Transverse colon (tissue), 4 donors: Measurements from ENCODE around the gene FGR. TPM values are rescaled to one million over a fixed set of nuclear protein-coding genes. Genes with fewer than 3 reads are reported as not detected.

Source experiments
- DNase-seq: peaks from one replicate; pipeline ENCODE4 v3.0.0-alpha.2; 2019
- H3K27ac ChIP-seq, 4 donors: fragments of 200-600 bp; sonication (generic); 2 replicates each; pipeline ENCODE4 v1.5.1; 2016 to 2018; ENCODE audit warnings: inconsistent platforms in 4 of 4
- H3K27me3 ChIP-seq: fragments of 200-600 bp; sonication (generic); 2 replicates; pipeline ENCODE4 v1.5.1; 2017; ENCODE audit warnings: inconsistent platforms
- H3K36me3 ChIP-seq, 4 donors: fragments of 200-600 bp; sonication (generic); 2 replicates each; pipeline ENCODE4 v1.5.1; 2017 to 2019; ENCODE audit warnings: inconsistent platforms in 4 of 4
- H3K4me1 ChIP-seq, 4 donors: fragments of 200-600 bp; sonication (generic); 2 replicates each; pipeline ENCODE4 v1.5.1; 2017 to 2020; ENCODE audit warnings: inconsistent platforms in 4 of 4
- H3K4me3 ChIP-seq, 4 donors: fragments of 200-600 bp; sonication (generic); 1 replicate in 1 of 4; 2 replicates in 3 of 4; pipeline versions ENCODE4 v1.5.1 to v1.6.1; 2017 to 2019; ENCODE audit warnings: inconsistent platforms in 4 of 4
- H3K9me3 ChIP-seq, 2 donors: fragments of 200-600 bp; sonication (generic); 2 replicates each; pipeline ENCODE4 v1.5.1; 2017 to 2019; ENCODE audit warnings: inconsistent platforms in 2 of 2
- EP300 ChIP-seq: sonication (generic); formaldehyde crosslinking; IDR thresholded peaks from one replicate; pipeline ENCODE4 v1.6.1; 2017; ENCODE audit warnings: antibody characterized with exemption, low read depth
- POLR2A ChIP-seq: fragments of 450-650 bp; IDR thresholded peaks from one replicate; pipeline ENCODE4 v1.6.1; 2016; ENCODE audit warnings: antibody characterized with exemption, mild to moderate bottlenecking, moderate library complexity
- POLR2AphosphoS5 ChIP-seq, 3 donors: sonication (generic); formaldehyde crosslinking; IDR thresholded peaks; one replicate each; pipeline ENCODE4 v1.6.1; 2016; ENCODE audit warnings: antibody characterized with exemption in 3 of 3
- WGBS, 2 donors: methylation state at CpG; one replicate each; pipeline ENCODE4 v1.1.5; 2018; ENCODE audit warnings: low coverage in 1 of 2; 5-methylcytosine and 5-hydroxymethylcytosine counted together
- in situ Hi-C, 4 donors: fragments of 200-750 bp; cut with MboI; loops; one replicate each; pipeline versions ENCODE4 v1.15.0 to v1.15.1; 2017; ENCODE audit warnings: low sequenced_read_pairs in 3 of 4, low pct_ligation_motif_present in 1 of 4, low pct_unique_long_range_greater_than_20kb in 1 of 4
- intact Hi-C: fragments of 100-400 bp; cut with DNase I; formaldehyde crosslinking; loops from one replicate; pipeline ENCODE4 v1.15.1; 2023; ENCODE audit warnings: low total_unique reads
- total RNA-seq, 4 donors: library from RNA; depleted of rRNA; stranded (reverse); fragments of >200 nt; gene quantifications; one replicate each; pipeline ENCODE4 v1.1.0, GENCODE V29; 2016
- TF ChIP-seq, protein P1 (sequence below), 5 experiments: fragments of 200-600 bp in 3 of 5; fragments of 450-650 bp in 2 of 5; sonication (generic) in 3 of 5; IDR thresholded peaks; 1 replicate in 2 of 5; 2 replicates in 3 of 5; pipeline ENCODE4 v1.5.1; 2016 to 2017; ENCODE audit warnings: antibody characterized with exemption in 5 of 5, inconsistent platforms in 3 of 5, mild to moderate bottlenecking in 2 of 5, moderate library complexity in 1 of 5

FGR gene
- total RNA-seq, 4 donors from 2014 or later, result 2.2 to 8.8 (median 5.8) TPM

DNA sequence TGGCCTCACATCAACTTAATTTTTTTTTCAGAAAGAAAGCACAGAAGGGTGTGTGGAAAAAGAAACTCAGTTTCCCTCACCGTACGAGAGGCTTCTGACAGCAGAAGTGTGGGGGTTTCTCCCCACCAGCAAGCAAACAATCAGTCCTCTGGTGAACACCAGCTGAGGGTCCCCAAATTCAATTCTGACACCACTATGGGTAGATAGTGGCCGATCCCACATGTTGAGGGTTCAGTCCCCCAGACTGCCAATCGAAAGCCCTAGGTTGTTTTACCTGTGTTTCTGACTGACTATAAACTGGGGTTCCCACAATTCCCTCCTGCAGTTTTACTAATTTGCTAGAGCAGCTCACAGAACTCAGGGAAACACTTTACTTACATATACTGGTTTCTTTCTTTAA is 34.9 kb upstream of the FGR start:
- intact Hi-C loops, result loop anchor here (10.0 kb wide), 1 partner anchor 55 kb away; the partner anchor contains the start of gene FAM76A
- Histone ChIP-seq H3K27me3 (no peaks in the 10 kb centered on the region), H3K4me1 (peaks cover 0 to 35% (median 8%) of the 10 kb centered on the region in 4 donors), H3K9me3 (no peaks in the 10 kb centered on the region), H3K4me3 (no peak overlapping the region), H3K36me3 (no peaks in the 10 kb centered on the region), H3K27ac (peak overlapping the region in 1 of 4 donors; percentile 26)
- in situ Hi-C loops, result loop anchor here in 2 of 4 donors (10.0 kb wide), 2 partner anchors 55 kb away; partner anchors contain the start of gene FAM76A (in 1 of the 2)
- TF ChIP-seq EP300, result no peak
- TF ChIP-seq POLR2A, result no peak
- 58 to 79% methylated on average over 2 to 4 of the region's 4 CpGs for WGBS, 2 donors
- peak; percentile 0 for DNase-seq

DNA sequence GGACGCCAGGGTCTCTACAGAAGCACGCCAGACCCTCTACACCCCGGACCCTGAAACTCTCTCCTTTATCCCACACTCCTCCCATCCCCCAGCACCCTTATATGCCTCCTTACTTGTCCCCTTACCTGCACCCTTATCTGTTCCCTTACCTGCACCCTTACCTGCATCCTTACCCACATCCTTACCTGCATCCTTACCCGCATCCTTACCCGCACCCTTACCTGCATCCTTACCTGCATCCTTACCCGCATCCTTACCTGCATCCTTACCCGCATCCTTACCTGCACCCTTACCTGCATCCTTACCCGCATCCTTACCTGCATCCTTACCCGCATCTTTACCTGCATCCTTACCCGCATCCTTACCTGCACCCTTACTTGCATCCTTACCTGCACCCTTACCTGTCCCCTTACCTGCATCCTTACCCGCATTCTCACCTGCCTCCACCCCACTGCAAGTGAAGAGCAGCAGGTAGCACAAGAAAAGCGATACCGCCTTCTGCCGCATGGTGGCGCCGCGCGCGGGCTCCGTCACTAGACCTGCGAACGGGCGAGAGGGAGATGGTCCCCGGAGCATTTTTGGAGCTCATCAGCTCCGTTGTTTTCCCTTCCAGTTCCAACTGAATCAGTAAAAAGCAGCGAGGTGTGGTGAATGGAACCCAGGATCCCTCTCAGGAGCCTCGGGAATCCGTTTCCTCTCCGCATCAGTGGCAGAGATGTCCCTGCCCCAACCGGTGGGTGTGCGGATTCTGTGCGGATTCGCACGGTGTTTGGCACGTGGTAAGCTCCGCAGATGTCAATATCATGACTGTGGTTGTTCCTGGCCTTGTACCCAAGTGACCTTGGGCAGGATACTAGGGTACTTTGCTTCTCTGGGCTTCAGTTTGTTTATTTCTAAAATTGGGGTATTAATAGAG is 34.1 kb upstream of the FGR start:
- TF ChIP-seq, protein P1, sequence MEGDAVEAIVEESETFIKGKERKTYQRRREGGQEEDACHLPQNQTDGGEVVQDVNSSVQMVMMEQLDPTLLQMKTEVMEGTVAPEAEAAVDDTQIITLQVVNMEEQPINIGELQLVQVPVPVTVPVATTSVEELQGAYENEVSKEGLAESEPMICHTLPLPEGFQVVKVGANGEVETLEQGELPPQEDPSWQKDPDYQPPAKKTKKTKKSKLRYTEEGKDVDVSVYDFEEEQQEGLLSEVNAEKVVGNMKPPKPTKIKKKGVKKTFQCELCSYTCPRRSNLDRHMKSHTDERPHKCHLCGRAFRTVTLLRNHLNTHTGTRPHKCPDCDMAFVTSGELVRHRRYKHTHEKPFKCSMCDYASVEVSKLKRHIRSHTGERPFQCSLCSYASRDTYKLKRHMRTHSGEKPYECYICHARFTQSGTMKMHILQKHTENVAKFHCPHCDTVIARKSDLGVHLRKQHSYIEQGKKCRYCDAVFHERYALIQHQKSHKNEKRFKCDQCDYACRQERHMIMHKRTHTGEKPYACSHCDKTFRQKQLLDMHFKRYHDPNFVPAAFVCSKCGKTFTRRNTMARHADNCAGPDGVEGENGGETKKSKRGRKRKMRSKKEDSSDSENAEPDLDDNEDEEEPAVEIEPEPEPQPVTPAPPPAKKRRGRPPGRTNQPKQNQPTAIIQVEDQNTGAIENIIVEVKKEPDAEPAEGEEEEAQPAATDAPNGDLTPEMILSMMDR (IDR thresholded peaks at IDR 0.05), result peak; percentile 85 to 94 (median 92)
- no peak for TF ChIP-seq POLR2AphosphoS5 (IDR thresholded peaks at IDR 0.05)
- H3K27ac ChIP-seq, result peak overlapping the region in 1 of 4 donors; percentile 26
- no peaks in the 10 kb centered on the region for H3K9me3 ChIP-seq
- H3K36me3 ChIP-seq, result no peaks in the 10 kb centered on the region
- in situ Hi-C loops, result loop anchor here in 1 of 4 donors (10.0 kb wide), 1 partner anchor 54 kb away; no protein-coding TSS in a partner anchor
- H3K27me3 ChIP-seq, result no peaks in the 10 kb centered on the region
- H3K4me3 ChIP-seq, result peak overlapping the region in 3 of 4 donors; percentile 4 to 47 (median 27)
- WGBS, 2 donors, result 13 to 40% methylated on average over 9 to 36 of the region's 36 CpGs
- intact Hi-C loops, result no loop called here
- DNase-seq, result peak; percentile 89
- H3K4me1 ChIP-seq, result peaks cover 0 to 35% (median 8%) of the 10 kb centered on the region in 4 donors

DNA sequence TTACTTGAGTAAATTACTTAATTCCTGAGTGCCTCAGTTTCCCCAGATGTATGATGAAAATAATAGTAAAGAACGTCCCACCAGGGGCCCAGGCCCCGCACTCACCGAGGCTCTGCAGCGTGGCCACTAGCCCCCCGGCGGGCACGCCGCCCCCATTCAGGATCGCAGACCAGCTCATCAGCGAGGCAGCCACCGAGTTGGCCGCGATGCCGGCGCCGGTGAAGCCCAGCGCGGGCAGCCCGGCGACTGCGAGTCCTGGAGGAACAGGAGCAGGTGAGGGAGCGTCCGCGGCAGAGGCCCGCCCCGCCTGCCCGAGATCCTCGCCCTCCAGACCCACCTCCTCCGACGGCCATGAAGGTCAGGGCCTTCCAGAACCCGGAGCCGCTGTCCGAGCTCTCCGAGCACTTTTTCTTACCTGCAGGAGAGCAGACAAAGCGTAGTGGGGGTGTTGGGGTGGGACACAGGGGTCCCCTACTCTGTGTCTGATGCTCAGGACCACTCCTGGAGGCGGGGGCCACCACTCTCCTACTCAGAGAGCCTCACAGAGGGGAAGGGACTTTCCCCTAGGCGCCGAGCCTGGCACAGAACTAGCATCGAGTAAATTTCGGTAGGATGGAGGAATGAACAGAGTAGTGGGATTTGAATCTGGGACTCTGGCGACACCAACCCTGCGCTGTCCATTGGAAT is 33.3 kb upstream of the FGR start:
- in situ Hi-C loops, result loop anchor here in 1 of 4 donors (10.0 kb wide), 1 partner anchor 53 kb away; no protein-coding TSS in a partner anchor
- no peaks in the 10 kb centered on the region for H3K27me3 ChIP-seq
- peak; percentile 6 for DNase-seq
- TF ChIP-seq, protein P1 (IDR thresholded peaks at IDR 0.05), result no peak
- TF ChIP-seq EP300 (no peak), POLR2AphosphoS5 (IDR thresholded peaks at IDR 0.05) (no peak), POLR2A (no peak)
- WGBS, 2 donors, result 92% methylated on average over 42 of the region's 42 CpGs; no CpG with 5 or more reads in 1 of the 2 donors
- no peaks in the 10 kb centered on the region for H3K9me3 ChIP-seq
- intact Hi-C loops, result no loop called here
- H3K4me1 ChIP-seq, result peaks cover 0 to 37% (median 8%) of the 10 kb centered on the region in 4 donors
- H3K36me3 ChIP-seq, result no peaks in the 10 kb centered on the region
- no peak overlapping the region for H3K27ac ChIP-seq
- no peak overlapping the region for H3K4me3 ChIP-seq

DNA sequence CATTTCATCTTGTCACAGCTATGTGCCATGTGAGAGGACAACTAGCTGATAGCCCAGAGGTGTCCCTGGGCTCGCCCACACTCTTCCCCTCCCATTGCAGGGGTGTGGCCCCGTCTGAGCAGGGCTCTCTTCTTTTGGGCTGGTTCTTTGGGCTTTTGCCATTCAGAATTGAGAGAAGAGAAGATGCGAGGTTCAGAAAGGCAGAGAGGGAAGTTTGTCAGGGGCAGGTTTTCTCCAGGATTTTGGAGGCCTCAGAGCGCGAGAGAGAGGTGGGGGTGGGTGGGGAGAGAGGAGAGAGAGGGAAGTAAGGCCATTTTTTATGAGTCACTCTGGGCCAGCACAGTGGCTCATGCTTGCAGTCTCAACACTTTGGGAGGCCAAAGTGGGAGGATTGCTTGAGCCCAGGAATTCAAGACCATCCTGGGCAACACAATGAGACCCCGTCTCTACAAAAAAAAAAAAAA is 31.8 kb upstream of the FGR start:
- H3K36me3 ChIP-seq, result no peaks in the 10 kb centered on the region
- no peaks in the 10 kb centered on the region for H3K9me3 ChIP-seq
- WGBS, 2 donors, result 74% methylated on average over 6 of the region's 6 CpGs; no CpG with 5 or more reads in 1 of the 2 donors
- no peak overlapping the region for H3K27ac ChIP-seq
- no peaks in the 10 kb centered on the region for H3K27me3 ChIP-seq
- peaks cover 0 to 38% (median 4%) of the 10 kb centered on the region in 4 donors for H3K4me1 ChIP-seq
- no peak for DNase-seq
- intact Hi-C loops (no loop called here), in situ Hi-C loops (loop anchor here in 1 of 4 donors (10.0 kb wide), 1 partner anchor 52 kb away; no protein-coding TSS in a partner anchor)
- no peak for TF ChIP-seq POLR2AphosphoS5 (IDR thresholded peaks at IDR 0.05)
- TF ChIP-seq, protein P1 (IDR thresholded peaks at IDR 0.05), result no peak
- TF ChIP-seq POLR2A, result no peak
- no peak overlapping the region for H3K4me3 ChIP-seq
